Measurements from ENCODE around the gene IFT88. TPM values are rescaled to one million over a fixed set of nuclear protein-coding genes. Genes with fewer than 3 reads are reported as not detected.

The IFT88 gene
- total and polyA plus RNA-seq, 2 of the 4 experiments (the other 2 are of a cell fraction) = 5.5 to 8.6 TPM

- Histone ChIP-seq H4K91ac (ENCODE audit: insufficient read depth, low read depth, low read length) (no peak overlapping the region), H2AK9ac (replicated peaks; ENCODE audit: low read depth, low read length, poor library complexity) (no peak overlapping the region), H3K9me1 (ENCODE audit: insufficient read depth, low read length) (peaks cover 8% of the 10 kb centered on the region; the same call in 1 of the 2 replicates), H2BK120ac (ENCODE audit: low read depth, low read length) (no peak overlapping the region), H3K23ac (ENCODE audit: low read depth, low read length) (no peak overlapping the region), H3K9me3 (ENCODE audit: control insufficient read depth, insufficient read depth, low read length) (no peaks in the 10 kb centered on the region), H4K20me1 (ENCODE audit: insufficient read depth, low read length) (0 out of 2 replicates have a peak, but pooled peaks cover 5% of the 10 kb centered on the region), H3K27ac (ENCODE audit: insufficient read depth, low read length) (no peak overlapping the region), H4K5ac (ENCODE audit: low read depth, low read length) (no peak overlapping the region), H3K4me1 (ENCODE audit: control insufficient read depth, insufficient read depth, low read length) (peaks cover 8% of the 10 kb centered on the region), H3K27me3 (ENCODE audit: control insufficient read depth, insufficient read depth, low read length) (no peaks in the 10 kb centered on the region), H2BK20ac (ENCODE audit: low read depth, low read length) (no peak overlapping the region), H2BK5ac (ENCODE audit: low read depth, low read length, poor library complexity, severe bottlenecking) (no peak overlapping the region), H3K14ac (replicated peaks; ENCODE audit: low read depth, low read length) (no peak overlapping the region), H3K18ac (ENCODE audit: low read depth, low read length) (no peak overlapping the region), H2AK5ac (ENCODE audit: low read depth, low read length) (no peak overlapping the region), H3K56ac (ENCODE audit: extremely low read depth, insufficient read depth, low read length) (no peak overlapping the region), H3K4ac (ENCODE audit: low read depth, low read length) (no peak overlapping the region), H4K8ac (ENCODE audit: low read depth in 2 of 2, low read length in 2 of 2) (no peak overlapping the region), H2BK15ac (ENCODE audit: low read depth, low read length) (no peak overlapping the region), H3K79me1 (ENCODE audit: low read depth in 1 of 2, low read length in 2 of 2) (no peaks in the 10 kb centered on the region), H2AFZ (replicated peaks; ENCODE audit: low read length, poor library complexity) (no peak overlapping the region), H3K9ac (ENCODE audit: low read depth, low read length) (no peak overlapping the region), H3K36me3 (ENCODE audit: control insufficient read depth, insufficient read depth, low read length) (peaks cover 11% of the 10 kb centered on the region; the same call in 1 of the 2 replicates), H3K4me2 (ENCODE audit: low read depth, low read length) (no peak overlapping the region), H3K4me3 (ENCODE audit: insufficient read depth, low read depth, low read length) (no peak overlapping the region)
- 97% methylated on average over 13 of the region's 15 CpGs; no CpG with 5 or more reads in 1 of the 2 experiments for WGBS, 2 experiments (ENCODE audit: extremely low coverage in 2 of 2, insufficient read length in 1 of 2)
- intact Hi-C loops (cut with micrococcal nuclease) = no loop called here
- TF ChIP-seq MAFK (IDR thresholded peaks at IDR 0.05; ENCODE audit: low read depth, low read length) = no peak
- no peak for TF ChIP-seq BHLHE40 (IDR thresholded peaks at IDR 0.05; ENCODE audit: low read depth, low read length)
- no peak for TF ChIP-seq CHD1 (IDR thresholded peaks at IDR 0.05; ENCODE audit: low read depth, low read length)
- no peak for TF ChIP-seq FOS (IDR thresholded peaks at IDR 0.05; ENCODE audit: low read depth, low read length)
- no peak for TF ChIP-seq SMC3 (IDR thresholded peaks at IDR 0.05; ENCODE audit: low read depth, low read length)
- no peak for TF ChIP-seq NFE2L2 (IDR thresholded peaks at IDR 0.05; ENCODE audit: low read depth, low read length)
- TF ChIP-seq ELK1 (IDR thresholded peaks at IDR 0.05; ENCODE audit: borderline replicate concordance, low read depth, low read length) = no peak
- TF ChIP-seq MAZ (IDR thresholded peaks at IDR 0.05; ENCODE audit: borderline replicate concordance, low read depth, low read length) = no peak
- TF ChIP-seq RFX5 (IDR thresholded peaks at IDR 0.05; ENCODE audit: low read depth, low read length) = no peak
- TF ChIP-seq RCOR1 (IDR thresholded peaks at IDR 0.05; ENCODE audit: insufficient replicate concordance, low read length) = no peak
- TF ChIP-seq POLR2A (IDR thresholded peaks at IDR 0.05; ENCODE audit: low read depth, low read length) = no peak
- TF ChIP-seq CEBPB (IDR thresholded peaks at IDR 0.05; ENCODE audit: low read depth, low read length) = no peak
- TF ChIP-seq CTCF (conservative IDR thresholded peaks at IDR 0.05; ENCODE audit: low read depth, low read length) = no peak
- no peak for TF ChIP-seq USF2 (IDR thresholded peaks at IDR 0.05; ENCODE audit: low read depth, low read length)
- no peak for TF ChIP-seq RAD21 (IDR thresholded peaks at IDR 0.05; ENCODE audit: low read length)
- TF ChIP-seq MXI1 (IDR thresholded peaks at IDR 0.05; ENCODE audit: borderline replicate concordance, low read depth, low read length) = no peak
- no TSS peak for BruUV-seq (replicated peaks)
- ATAC-seq (ENCODE audit: low read depth) = no peak
- ChIA-PET CTCF (no interaction called here), POLR2A (ENCODE audit: unreplicated experiment) (no interaction called here)
- in situ Hi-C loops (cut with MboI; ENCODE audit: low sequenced_read_pairs) = no loop called here
- dilution Hi-C loops (cut with HindIII; ENCODE audit: low sequenced_read_pairs, unreplicated experiment) = no loop called here
- no peak for DNase-seq
These were observed 40.1 kb downstream of the IFT88 start for GRCh38 chr13:20607015-20607414.

Data from IMR-90 (cell line).